Liver (tissue), 3 donors: ENCODE results near the gene RAB3C.

Experiments
- EGR1 ChIP-seq, 2 donors: IDR thresholded peaks; 2 replicates each; pipeline ENCODE4 v1.6.1; 2016 to 2018; ENCODE audit warnings: antibody characterized with exemption in 2 of 2, low read depth in 2 of 2
- HNF4A ChIP-seq, 2 donors: conservative IDR thresholded peaks; 2 replicates each; pipeline ENCODE4 v1.6.1; 2016; ENCODE audit warnings: antibody characterized with exemption in 2 of 2, mild to moderate bottlenecking in 2 of 2
- HNF4G ChIP-seq: IDR thresholded peaks from 2 replicates; pipeline ENCODE4 v1.6.1; 2016; ENCODE audit warnings: antibody characterized with exemption
- NR2F2 ChIP-seq: IDR thresholded peaks from 2 replicates; pipeline ENCODE4 v1.6.1; 2016; ENCODE audit warnings: antibody characterized with exemption
- RXRA ChIP-seq, 2 donors: IDR thresholded peaks; 2 replicates each; pipeline ENCODE4 v1.6.1; 2017 to 2018; ENCODE audit warnings: antibody characterized with exemption in 2 of 2, mild to moderate bottlenecking in 1 of 2
- YY1 ChIP-seq: IDR thresholded peaks from 2 replicates; pipeline ENCODE4 v1.6.1; 2016; ENCODE audit warnings: antibody characterized with exemption, mild to moderate bottlenecking
- TF ChIP-seq, protein P1 (sequence below): fragments of 150-350 bp; IDR thresholded peaks from 2 replicates; pipeline ENCODE4 v1.5.1; 2017; ENCODE audit warnings: improper control_type of control experiment, low read depth, low read length; ENCODE audit not compliant: missing input control
- TF ChIP-seq, protein P2 (sequence below): IDR thresholded peaks from 2 replicates; pipeline ENCODE4 v1.6.1; 2016; ENCODE audit warnings: antibody characterized with exemption
- TF ChIP-seq, protein P3 (sequence below): IDR thresholded peaks from 2 replicates; pipeline ENCODE4 v1.6.1; 2016; ENCODE audit warnings: antibody characterized with exemption
- TF ChIP-seq, protein P4 (sequence below): IDR thresholded peaks from 2 replicates; pipeline ENCODE4 v1.6.1; 2016; ENCODE audit warnings: antibody characterized with exemption
- TF ChIP-seq, protein P5 (sequence below): IDR thresholded peaks from 2 replicates; pipeline ENCODE4 v1.6.1; 2016; ENCODE audit warnings: antibody characterized with exemption, mild to moderate bottlenecking
- donor health status: healthy.
- donor health status: healthy.

DNA sequence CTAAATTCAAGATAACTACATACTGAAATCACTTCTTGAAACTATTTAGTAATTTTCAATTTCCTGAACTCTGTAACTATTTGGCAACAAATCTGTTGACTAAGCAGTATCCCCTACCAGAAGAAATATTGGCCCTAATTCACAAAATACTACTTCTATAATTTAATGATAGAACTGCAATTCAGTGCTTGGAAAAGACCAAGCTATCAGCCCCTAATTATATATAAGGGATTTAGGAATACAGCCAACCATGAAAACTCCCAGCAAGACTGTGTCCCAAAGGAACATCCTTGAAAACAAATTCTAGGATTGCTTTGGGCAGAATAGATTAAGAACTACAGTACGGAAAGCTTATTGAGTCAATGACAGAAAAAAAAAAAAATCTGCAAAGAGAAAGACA lies 169.2 kb downstream of the RAB3C start:
- TF ChIP-seq, protein P1, sequence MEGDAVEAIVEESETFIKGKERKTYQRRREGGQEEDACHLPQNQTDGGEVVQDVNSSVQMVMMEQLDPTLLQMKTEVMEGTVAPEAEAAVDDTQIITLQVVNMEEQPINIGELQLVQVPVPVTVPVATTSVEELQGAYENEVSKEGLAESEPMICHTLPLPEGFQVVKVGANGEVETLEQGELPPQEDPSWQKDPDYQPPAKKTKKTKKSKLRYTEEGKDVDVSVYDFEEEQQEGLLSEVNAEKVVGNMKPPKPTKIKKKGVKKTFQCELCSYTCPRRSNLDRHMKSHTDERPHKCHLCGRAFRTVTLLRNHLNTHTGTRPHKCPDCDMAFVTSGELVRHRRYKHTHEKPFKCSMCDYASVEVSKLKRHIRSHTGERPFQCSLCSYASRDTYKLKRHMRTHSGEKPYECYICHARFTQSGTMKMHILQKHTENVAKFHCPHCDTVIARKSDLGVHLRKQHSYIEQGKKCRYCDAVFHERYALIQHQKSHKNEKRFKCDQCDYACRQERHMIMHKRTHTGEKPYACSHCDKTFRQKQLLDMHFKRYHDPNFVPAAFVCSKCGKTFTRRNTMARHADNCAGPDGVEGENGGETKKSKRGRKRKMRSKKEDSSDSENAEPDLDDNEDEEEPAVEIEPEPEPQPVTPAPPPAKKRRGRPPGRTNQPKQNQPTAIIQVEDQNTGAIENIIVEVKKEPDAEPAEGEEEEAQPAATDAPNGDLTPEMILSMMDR: no peak
- no peak for TF ChIP-seq YY1
- TF ChIP-seq, protein P2, sequence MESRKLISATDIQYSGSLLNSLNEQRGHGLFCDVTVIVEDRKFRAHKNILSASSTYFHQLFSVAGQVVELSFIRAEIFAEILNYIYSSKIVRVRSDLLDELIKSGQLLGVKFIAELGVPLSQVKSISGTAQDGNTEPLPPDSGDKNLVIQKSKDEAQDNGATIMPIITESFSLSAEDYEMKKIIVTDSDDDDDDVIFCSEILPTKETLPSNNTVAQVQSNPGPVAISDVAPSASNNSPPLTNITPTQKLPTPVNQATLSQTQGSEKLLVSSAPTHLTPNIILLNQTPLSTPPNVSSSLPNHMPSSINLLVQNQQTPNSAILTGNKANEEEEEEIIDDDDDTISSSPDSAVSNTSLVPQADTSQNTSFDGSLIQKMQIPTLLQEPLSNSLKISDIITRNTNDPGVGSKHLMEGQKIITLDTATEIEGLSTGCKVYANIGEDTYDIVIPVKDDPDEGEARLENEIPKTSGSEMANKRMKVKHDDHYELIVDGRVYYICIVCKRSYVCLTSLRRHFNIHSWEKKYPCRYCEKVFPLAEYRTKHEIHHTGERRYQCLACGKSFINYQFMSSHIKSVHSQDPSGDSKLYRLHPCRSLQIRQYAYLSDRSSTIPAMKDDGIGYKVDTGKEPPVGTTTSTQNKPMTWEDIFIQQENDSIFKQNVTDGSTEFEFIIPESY: no peak
- no peak for TF ChIP-seq EGR1 (IDR thresholded peaks at IDR 0.05; ENCODE audit: low read depth in 2 of 2)
- TF ChIP-seq HNF4G: no peak
- TF ChIP-seq, protein P3, sequence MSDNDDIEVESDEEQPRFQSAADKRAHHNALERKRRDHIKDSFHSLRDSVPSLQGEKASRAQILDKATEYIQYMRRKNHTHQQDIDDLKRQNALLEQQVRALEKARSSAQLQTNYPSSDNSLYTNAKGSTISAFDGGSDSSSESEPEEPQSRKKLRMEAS: no peak
- TF ChIP-seq NR2F2: no peak
- TF ChIP-seq HNF4A (conservative IDR thresholded peaks at IDR 0.05): no peak
- TF ChIP-seq, protein P4, sequence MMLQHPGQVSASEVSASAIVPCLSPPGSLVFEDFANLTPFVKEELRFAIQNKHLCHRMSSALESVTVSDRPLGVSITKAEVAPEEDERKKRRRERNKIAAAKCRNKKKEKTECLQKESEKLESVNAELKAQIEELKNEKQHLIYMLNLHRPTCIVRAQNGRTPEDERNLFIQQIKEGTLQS: no peak
- TF ChIP-seq, protein P5, sequence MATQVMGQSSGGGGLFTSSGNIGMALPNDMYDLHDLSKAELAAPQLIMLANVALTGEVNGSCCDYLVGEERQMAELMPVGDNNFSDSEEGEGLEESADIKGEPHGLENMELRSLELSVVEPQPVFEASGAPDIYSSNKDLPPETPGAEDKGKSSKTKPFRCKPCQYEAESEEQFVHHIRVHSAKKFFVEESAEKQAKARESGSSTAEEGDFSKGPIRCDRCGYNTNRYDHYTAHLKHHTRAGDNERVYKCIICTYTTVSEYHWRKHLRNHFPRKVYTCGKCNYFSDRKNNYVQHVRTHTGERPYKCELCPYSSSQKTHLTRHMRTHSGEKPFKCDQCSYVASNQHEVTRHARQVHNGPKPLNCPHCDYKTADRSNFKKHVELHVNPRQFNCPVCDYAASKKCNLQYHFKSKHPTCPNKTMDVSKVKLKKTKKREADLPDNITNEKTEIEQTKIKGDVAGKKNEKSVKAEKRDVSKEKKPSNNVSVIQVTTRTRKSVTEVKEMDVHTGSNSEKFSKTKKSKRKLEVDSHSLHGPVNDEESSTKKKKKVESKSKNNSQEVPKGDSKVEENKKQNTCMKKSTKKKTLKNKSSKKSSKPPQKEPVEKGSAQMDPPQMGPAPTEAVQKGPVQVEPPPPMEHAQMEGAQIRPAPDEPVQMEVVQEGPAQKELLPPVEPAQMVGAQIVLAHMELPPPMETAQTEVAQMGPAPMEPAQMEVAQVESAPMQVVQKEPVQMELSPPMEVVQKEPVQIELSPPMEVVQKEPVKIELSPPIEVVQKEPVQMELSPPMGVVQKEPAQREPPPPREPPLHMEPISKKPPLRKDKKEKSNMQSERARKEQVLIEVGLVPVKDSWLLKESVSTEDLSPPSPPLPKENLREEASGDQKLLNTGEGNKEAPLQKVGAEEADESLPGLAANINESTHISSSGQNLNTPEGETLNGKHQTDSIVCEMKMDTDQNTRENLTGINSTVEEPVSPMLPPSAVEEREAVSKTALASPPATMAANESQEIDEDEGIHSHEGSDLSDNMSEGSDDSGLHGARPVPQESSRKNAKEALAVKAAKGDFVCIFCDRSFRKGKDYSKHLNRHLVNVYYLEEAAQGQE: no peak
- no peak for TF ChIP-seq RXRA (IDR thresholded peaks at IDR 0.05)
